ENCODE data around the gene LUC7L3.

The LUC7L3 gene

GRCh38 chr17:50728881-50729765 lies 9.7 kb downstream of the LUC7L3 start:
- H3K23ac ChIP-seq (ENCODE audit: low read length in 2 of 2) = no peak overlapping the region
- no peak overlapping the region for H3K4me2 ChIP-seq (ENCODE audit: low read length, poor library complexity, severe bottlenecking)
- no peak overlapping the region for H2BK120ac ChIP-seq (ENCODE audit: low read depth, low read length)
- H3K9me3 ChIP-seq (ENCODE audit: control insufficient read depth, low read length) = no peaks in the 10 kb centered on the region
- no peak overlapping the region for H3K4ac ChIP-seq (ENCODE audit: low read depth in 1 of 2, low read length in 2 of 2)
- H2BK5ac ChIP-seq (ENCODE audit: low read depth, low read length, poor library complexity, severe bottlenecking) = no peak overlapping the region
- H3K27ac ChIP-seq (ENCODE audit: low read length, poor library complexity, severe bottlenecking) = no peak overlapping the region
- peaks cover 6% of the 10 kb centered on the region for H3K4me1 ChIP-seq (ENCODE audit: control insufficient read depth, insufficient read depth, low read depth, low read length)
- H2AK5ac ChIP-seq (ENCODE audit: low read length, severe bottlenecking) = no peak overlapping the region
- H3K4me3 ChIP-seq (ENCODE audit: insufficient read depth in 1 of 2, low read depth in 1 of 2, low read length in 2 of 2) = no peak overlapping the region
- no peak overlapping the region for H4K8ac ChIP-seq (ENCODE audit: low read length)
- H2AFZ ChIP-seq (ENCODE audit: low read depth, low read length) = no peak overlapping the region
- H2BK15ac ChIP-seq (ENCODE audit: low read depth, poor library complexity, severe bottlenecking) = no peak overlapping the region
- DNase-seq = no peak
- peak overlapping the region; percentile 22 for H3K9ac ChIP-seq (ENCODE audit: low read length)
- no peak overlapping the region for H3K14ac ChIP-seq (ENCODE audit: low read length in 2 of 2)
- no peak overlapping the region for H2BK12ac ChIP-seq (ENCODE audit: low read length in 2 of 2)
- WGBS = 98% methylated on average over 4 of the region's 5 CpGs
- H3K18ac ChIP-seq (ENCODE audit: low read depth in 1 of 2, low read length in 2 of 2) = no peak overlapping the region
- H3K27me3 ChIP-seq (ENCODE audit: control insufficient read depth in 1 of 2, insufficient read depth in 1 of 2, low read length in 2 of 2) = no peaks in the 10 kb centered on the region
- no peak overlapping the region for H4K91ac ChIP-seq (ENCODE audit: low read length)
- H3K79me1 ChIP-seq (replicated peaks; ENCODE audit: low read length, poor library complexity, severe bottlenecking) = no peaks in the 10 kb centered on the region
- peaks cover 0 to 6% of the 10 kb centered on the region in 2 experiments for H3K36me3 ChIP-seq (ENCODE audit: control insufficient read depth in 1 of 2, insufficient read depth in 2 of 2, low read depth in 1 of 2, low read length in 2 of 2)

- H3K4me3 ChIP-seq (ENCODE audit: insufficient read depth in 1 of 2, low read depth in 1 of 2, low read length in 2 of 2) = no peak overlapping the region
- H3K36me3 ChIP-seq (ENCODE audit: control insufficient read depth in 1 of 2, insufficient read depth in 2 of 2, low read depth in 1 of 2, low read length in 2 of 2) = peaks cover 0 to 4% of the 10 kb centered on the region in 2 experiments
- 94% methylated on average over 7 of the region's 7 CpGs for WGBS
These were observed 12.4 kb downstream of the LUC7L3 start for GRCh38 chr17:50731575-50732460.

GRCh38 chr17:50735287-50735686 lies 15.9 kb downstream of the LUC7L3 start:
- Histone ChIP-seq H3K36me3 (ENCODE audit: control insufficient read depth in 1 of 2, insufficient read depth in 2 of 2, low read depth in 1 of 2, low read length in 2 of 2) (peaks cover 3 to 31% of the 10 kb centered on the region in 2 experiments), H2AK5ac (ENCODE audit: low read length, severe bottlenecking) (no peak overlapping the region), H3K4me1 (ENCODE audit: control insufficient read depth, insufficient read depth, low read depth, low read length) (peaks cover 10% of the 10 kb centered on the region), H3K4me2 (ENCODE audit: low read length, poor library complexity, severe bottlenecking) (no peak overlapping the region), H2BK12ac (ENCODE audit: low read length in 2 of 2) (no peak overlapping the region), H4K91ac (ENCODE audit: low read length) (no peak overlapping the region), H4K8ac (ENCODE audit: low read length) (no peak overlapping the region), H3K14ac (ENCODE audit: low read length in 2 of 2) (no peak overlapping the region), H3K27me3 (ENCODE audit: control insufficient read depth in 1 of 2, insufficient read depth in 1 of 2, low read length in 2 of 2) (no peaks in the 10 kb centered on the region), H3K9ac (ENCODE audit: low read length) (no peak overlapping the region), H3K23ac (ENCODE audit: low read length in 2 of 2) (no peak overlapping the region), H3K4me3 (ENCODE audit: insufficient read depth in 1 of 2, low read depth in 1 of 2, low read length in 2 of 2) (no peak overlapping the region), H2BK15ac (ENCODE audit: low read depth, poor library complexity, severe bottlenecking) (no peak overlapping the region), H3K9me3 (ENCODE audit: control insufficient read depth, low read length) (no peaks in the 10 kb centered on the region), H2BK120ac (ENCODE audit: low read depth, low read length) (no peak overlapping the region), H2AFZ (ENCODE audit: low read depth, low read length) (no peak overlapping the region), H3K18ac (ENCODE audit: low read depth in 1 of 2, low read length in 2 of 2) (no peak overlapping the region), H2BK5ac (ENCODE audit: low read depth, low read length, poor library complexity, severe bottlenecking) (no peak overlapping the region), H3K4ac (ENCODE audit: low read depth in 1 of 2, low read length in 2 of 2) (no peak overlapping the region), H3K79me1 (replicated peaks; ENCODE audit: low read length, poor library complexity, severe bottlenecking) (peaks cover under 1% of the 10 kb centered on the region), H3K27ac (ENCODE audit: low read length, poor library complexity, severe bottlenecking) (no peak overlapping the region)
- DNase-seq = no peak
- 99% methylated on average over 3 of the region's 3 CpGs for WGBS

More at GRCh38 chr17:50731575-50732460, 12.4 kb downstream of the LUC7L3 start:
- Histone ChIP-seq H2AK5ac (ENCODE audit: low read length, severe bottlenecking) (no peak overlapping the region), H4K8ac (ENCODE audit: low read length) (no peak overlapping the region), H2BK15ac (ENCODE audit: low read depth, poor library complexity, severe bottlenecking) (no peak overlapping the region), H3K27me3 (ENCODE audit: control insufficient read depth in 1 of 2, insufficient read depth in 1 of 2, low read length in 2 of 2) (no peaks in the 10 kb centered on the region), H3K14ac (ENCODE audit: low read length in 2 of 2) (no peak overlapping the region), H2BK12ac (ENCODE audit: low read length in 2 of 2) (no peak overlapping the region), H3K9ac (ENCODE audit: low read length) (no peak overlapping the region), H3K23ac (ENCODE audit: low read length in 2 of 2) (no peak overlapping the region), H3K9me3 (ENCODE audit: control insufficient read depth, low read length) (no peaks in the 10 kb centered on the region), H3K79me1 (replicated peaks; ENCODE audit: low read length, poor library complexity, severe bottlenecking) (no peaks in the 10 kb centered on the region), H3K27ac (ENCODE audit: low read length, poor library complexity, severe bottlenecking) (no peak overlapping the region), H3K4me2 (ENCODE audit: low read length, poor library complexity, severe bottlenecking) (no peak overlapping the region), H2BK120ac (ENCODE audit: low read depth, low read length) (no peak overlapping the region), H2AFZ (ENCODE audit: low read depth, low read length) (no peak overlapping the region), H3K18ac (ENCODE audit: low read depth in 1 of 2, low read length in 2 of 2) (no peak overlapping the region), H3K4me1 (ENCODE audit: control insufficient read depth, insufficient read depth, low read depth, low read length) (peaks cover 12% of the 10 kb centered on the region), H2BK5ac (ENCODE audit: low read depth, low read length, poor library complexity, severe bottlenecking) (no peak overlapping the region), H3K4ac (ENCODE audit: low read depth in 1 of 2, low read length in 2 of 2) (no peak overlapping the region), H4K91ac (ENCODE audit: low read length) (no peak overlapping the region)
- DNase-seq = peak; percentile 25
